DOHH2 (cell line): Measurements from ENCODE around the gene CD36.

Experiments
- H3F3A ChIP-seq: fragments of 200-600 bp; sonication (generic), shearing (Covaris generic); 2 replicates; pipeline ENCODE4 v1.6.0; 2016; ENCODE audit warnings: antibody characterized with exemption, mild to moderate bottlenecking; ENCODE audit not compliant: control insufficient read depth, insufficient read depth
- H3K27ac ChIP-seq: fragments of 200-600 bp; sonication (generic); 2 replicates; pipeline ENCODE4 v1.5.1; 2014; ENCODE audit warnings: low read depth, mild to moderate bottlenecking, low read length, moderate library complexity
- H3K27me3 ChIP-seq: fragments of 200-600 bp; sonication (generic); 2 replicates; pipeline ENCODE4 v1.6.1; 2014; ENCODE audit warnings: mild to moderate bottlenecking, low read length, mixed read lengths; ENCODE audit not compliant: control insufficient read depth
- H3K36me3 ChIP-seq: fragments of 200-600 bp; sonication (generic); 2 replicates; pipeline ENCODE4 v1.6.1; 2014; ENCODE audit warnings: mild to moderate bottlenecking, low read length, moderate library complexity, mixed read lengths; ENCODE audit not compliant: control insufficient read depth
- H3K4me1 ChIP-seq: fragments of 200-600 bp; sonication (generic); 2 replicates; pipeline ENCODE4 v1.6.1; 2014; ENCODE audit warnings: mild to moderate bottlenecking, low read length, mixed read lengths; ENCODE audit not compliant: control insufficient read depth
- H3K4me2 ChIP-seq: fragments of 200-600 bp; sonication (generic); 2 replicates; pipeline ENCODE4 v1.6.0; 2014; ENCODE audit warnings: mild to moderate bottlenecking, low read length, moderate library complexity
- H3K4me3 ChIP-seq: fragments of 200-600 bp; sonication (generic); 2 replicates; pipeline ENCODE4 v1.5.1; 2014; ENCODE audit warnings: mild to moderate bottlenecking, low read length, mixed read lengths
- H3K79me2 ChIP-seq: fragments of 200-600 bp; sonication (generic); 2 replicates; pipeline ENCODE4 v1.6.1; 2014; ENCODE audit warnings: mild to moderate bottlenecking, low read length, mixed read lengths; ENCODE audit not compliant: control insufficient read depth
- H3K9me2 ChIP-seq: fragments of 200-600 bp; sonication (generic); replicated peaks from 2 replicates; pipeline ENCODE4 v1.6.1; 2014; ENCODE audit warnings: mild to moderate bottlenecking, low read length, mixed read lengths; ENCODE audit not compliant: control insufficient read depth
- H3K9me3 ChIP-seq: fragments of 200-600 bp; sonication (generic); 2 replicates; pipeline ENCODE4 v1.6.1; 2014; ENCODE audit warnings: antibody characterized with exemption, low read length, mixed read lengths; ENCODE audit not compliant: control insufficient read depth, insufficient read depth
- H4K20me1 ChIP-seq: fragments of 200-600 bp; sonication (generic); 2 replicates; pipeline ENCODE4 v1.6.0; 2014; ENCODE audit warnings: low read depth, mild to moderate bottlenecking, antibody characterized with exemption, low read length, moderate library complexity; ENCODE audit not compliant: control insufficient read depth, insufficient read depth
- EZH2phosphoT487 ChIP-seq: fragments of 200-600 bp; sonication (generic); IDR thresholded peaks from 2 replicates; pipeline ENCODE4 v1.6.1; 2017; ENCODE audit warnings: borderline replicate concordance, mild to moderate bottlenecking, antibody characterized with exemption, low read length, moderate library complexity, mixed read lengths
- TF ChIP-seq, protein P1 (sequence below): fragments of 200-600 bp; sonication (generic); IDR thresholded peaks from one replicate; pipeline ENCODE4 v1.5.1; 2014; ENCODE audit warnings: antibody characterized with exemption, mild to moderate bottlenecking, low read depth, low read length; ENCODE audit not compliant: poor library complexity, severe bottlenecking

The CD36 gene

DNA sequence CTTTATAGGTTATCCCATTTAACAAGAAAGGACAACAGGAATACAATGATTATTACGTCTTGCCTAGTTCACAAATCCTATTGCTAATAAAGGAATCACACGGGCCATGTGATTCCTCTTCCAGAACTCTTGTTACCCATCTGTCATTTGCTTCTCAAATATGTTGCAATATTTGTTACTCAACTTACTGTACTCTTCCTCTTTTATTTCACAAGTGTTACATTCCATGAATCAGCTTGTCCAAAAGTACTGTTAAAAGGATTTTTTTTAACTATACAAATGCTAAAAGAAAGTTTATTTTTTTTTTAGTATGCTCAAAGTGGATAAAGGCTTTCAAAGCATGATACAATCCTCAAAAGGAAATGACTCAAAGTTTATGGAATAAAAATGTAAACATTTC lies 3.9 kb upstream of the CD36 start:
- Histone ChIP-seq H3K4me2 (no peak overlapping the region), H4K20me1 (no peaks in the 10 kb centered on the region), H3K4me3 (no peak overlapping the region), H3K4me1 (no peaks in the 10 kb centered on the region), H3F3A (no peaks in the 10 kb centered on the region), H3K27ac (no peak overlapping the region), H3K9me3 (no peaks in the 10 kb centered on the region), H3K36me3 (no peaks in the 10 kb centered on the region), H3K79me2 (no peaks in the 10 kb centered on the region), H3K9me2 (no peaks in the 10 kb centered on the region), H3K27me3 (no peaks in the 10 kb centered on the region)
- TF ChIP-seq, protein P1, sequence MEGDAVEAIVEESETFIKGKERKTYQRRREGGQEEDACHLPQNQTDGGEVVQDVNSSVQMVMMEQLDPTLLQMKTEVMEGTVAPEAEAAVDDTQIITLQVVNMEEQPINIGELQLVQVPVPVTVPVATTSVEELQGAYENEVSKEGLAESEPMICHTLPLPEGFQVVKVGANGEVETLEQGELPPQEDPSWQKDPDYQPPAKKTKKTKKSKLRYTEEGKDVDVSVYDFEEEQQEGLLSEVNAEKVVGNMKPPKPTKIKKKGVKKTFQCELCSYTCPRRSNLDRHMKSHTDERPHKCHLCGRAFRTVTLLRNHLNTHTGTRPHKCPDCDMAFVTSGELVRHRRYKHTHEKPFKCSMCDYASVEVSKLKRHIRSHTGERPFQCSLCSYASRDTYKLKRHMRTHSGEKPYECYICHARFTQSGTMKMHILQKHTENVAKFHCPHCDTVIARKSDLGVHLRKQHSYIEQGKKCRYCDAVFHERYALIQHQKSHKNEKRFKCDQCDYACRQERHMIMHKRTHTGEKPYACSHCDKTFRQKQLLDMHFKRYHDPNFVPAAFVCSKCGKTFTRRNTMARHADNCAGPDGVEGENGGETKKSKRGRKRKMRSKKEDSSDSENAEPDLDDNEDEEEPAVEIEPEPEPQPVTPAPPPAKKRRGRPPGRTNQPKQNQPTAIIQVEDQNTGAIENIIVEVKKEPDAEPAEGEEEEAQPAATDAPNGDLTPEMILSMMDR: no peak
- TF ChIP-seq EZH2phosphoT487: no peak

- H3K9me3 ChIP-seq: no peaks in the 10 kb centered on the region
- no peaks in the 10 kb centered on the region for H3F3A ChIP-seq
- H3K27ac ChIP-seq: no peak overlapping the region
- no peak for TF ChIP-seq EZH2phosphoT487
- TF ChIP-seq, protein P1: no peak
- no peaks in the 10 kb centered on the region for H3K27me3 ChIP-seq
- H3K36me3 ChIP-seq: no peaks in the 10 kb centered on the region
- no peaks in the 10 kb centered on the region for H3K9me2 ChIP-seq
- no peak overlapping the region for H3K4me2 ChIP-seq
- H4K20me1 ChIP-seq: no peaks in the 10 kb centered on the region
- no peaks in the 10 kb centered on the region for H3K79me2 ChIP-seq
- no peak overlapping the region for H3K4me3 ChIP-seq
- H3K4me1 ChIP-seq: no peaks in the 10 kb centered on the region
Observed at GRCh38 chr7:80635533-80635932, 2.9 kb upstream of the CD36 start.

DNA sequence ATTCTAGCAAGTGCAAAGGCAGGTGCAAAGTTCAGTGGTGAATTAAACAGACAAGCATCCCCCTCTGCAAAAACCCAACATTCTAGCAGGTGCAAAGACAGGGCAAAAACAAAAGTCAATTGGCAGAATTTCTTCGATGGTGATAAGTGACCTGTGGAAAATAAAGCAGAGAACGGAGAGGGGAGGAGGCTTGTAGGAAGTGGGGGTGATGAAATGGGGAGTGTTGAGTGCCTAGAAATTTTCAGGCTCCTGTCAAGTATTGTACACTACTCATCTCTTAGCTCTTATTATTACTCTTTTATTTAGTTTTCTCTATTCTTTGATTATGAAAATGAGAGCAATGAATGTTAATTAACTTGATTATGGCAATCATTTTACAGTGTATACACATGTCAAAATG lies 2.4 kb upstream of the CD36 start:
- Histone ChIP-seq H3K4me1 (no peaks in the 10 kb centered on the region), H3K9me3 (no peaks in the 10 kb centered on the region), H4K20me1 (no peaks in the 10 kb centered on the region), H3K27me3 (no peaks in the 10 kb centered on the region), H3K9me2 (no peaks in the 10 kb centered on the region), H3K36me3 (no peaks in the 10 kb centered on the region), H3K79me2 (no peaks in the 10 kb centered on the region), H3K4me3 (no peak overlapping the region), H3F3A (no peaks in the 10 kb centered on the region), H3K27ac (no peak overlapping the region), H3K4me2 (no peak overlapping the region)
- TF ChIP-seq, protein P1: no peak
- no peak for TF ChIP-seq EZH2phosphoT487

DNA sequence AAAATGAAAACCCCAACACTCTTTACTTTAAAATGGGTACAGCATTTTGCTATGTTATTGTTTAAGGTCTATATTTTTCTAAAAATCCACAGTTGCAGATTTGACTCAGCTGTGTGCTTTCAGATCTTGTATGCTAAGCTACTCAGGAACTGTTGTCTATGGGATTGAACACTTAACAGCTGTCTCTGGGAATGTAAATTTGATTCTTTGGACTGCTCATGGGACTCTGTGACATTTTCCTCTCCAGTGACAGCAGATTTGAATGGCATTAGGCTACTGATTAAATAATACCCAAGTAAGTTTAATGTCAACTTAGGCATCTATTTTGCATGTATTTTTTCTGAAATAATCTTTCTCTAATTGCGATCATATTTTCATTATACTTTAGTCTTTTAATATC lies 1.7 kb upstream of the CD36 start:
- Histone ChIP-seq H3K4me3 (no peak overlapping the region), H3K9me3 (no peaks in the 10 kb centered on the region), H4K20me1 (no peaks in the 10 kb centered on the region), H3F3A (no peaks in the 10 kb centered on the region), H3K9me2 (no peaks in the 10 kb centered on the region), H3K27ac (no peak overlapping the region), H3K4me2 (no peak overlapping the region), H3K4me1 (no peaks in the 10 kb centered on the region), H3K36me3 (no peaks in the 10 kb centered on the region), H3K27me3 (no peaks in the 10 kb centered on the region), H3K79me2 (no peaks in the 10 kb centered on the region)
- TF ChIP-seq, protein P1: no peak
- TF ChIP-seq EZH2phosphoT487: no peak
